SH-SY5Y (cell line): Measurements from ENCODE around the gene ABLIM2.

Experiments used
- GATA2 ChIP-seq: IDR thresholded peaks from 2 replicates; pipeline ENCODE4 v1.6.1; 2011; ENCODE audit warnings: mild to moderate bottlenecking, low read depth, low read length
- GATA3 ChIP-seq: IDR thresholded peaks from 2 replicates; pipeline ENCODE4 v1.6.1; 2011; ENCODE audit warnings: low read depth, mild to moderate bottlenecking, low read length, moderate library complexity

The ABLIM2 gene

GRCh38 chr4:8150152-8151090, 8.2 kb downstream of the ABLIM2 start:
- no peak for TF ChIP-seq GATA3
- TF ChIP-seq GATA2 = no peak

GRCh38 chr4:8149664-8150063, 8.9 kb downstream of the ABLIM2 start:
- TF ChIP-seq GATA3 = no peak
- no peak for TF ChIP-seq GATA2

- no peak for TF ChIP-seq GATA2
- TF ChIP-seq GATA3 = no peak
Observed at GRCh38 chr4:8148785-8149435, 9.7 kb downstream of the ABLIM2 start.

- no peak for TF ChIP-seq GATA3
- no peak for TF ChIP-seq GATA2
Observed at GRCh38 chr4:8148159-8148558, 10.5 kb downstream of the ABLIM2 start.

GRCh38 chr4:8147231-8147970, 11.2 kb downstream of the ABLIM2 start:
- no peak for TF ChIP-seq GATA3
- TF ChIP-seq GATA2 = no peak

- TF ChIP-seq GATA3 (no peak), GATA2 (no peak)
Observed at GRCh38 chr4:8146157-8146556, 12.5 kb downstream of the ABLIM2 start.

GRCh38 chr4:8144359-8144758, 14.3 kb downstream of the ABLIM2 start:
- TF ChIP-seq GATA3 (no peak), GATA2 (no peak)

GRCh38 chr4:8143392-8144140, 15.0 kb downstream of the ABLIM2 start:
- TF ChIP-seq GATA3 = no peak
- no peak for TF ChIP-seq GATA2

GRCh38 chr4:8142556-8142955, 16.1 kb downstream of the ABLIM2 start:
- TF ChIP-seq GATA2 = no peak
- no peak for TF ChIP-seq GATA3

- no peak for TF ChIP-seq GATA2
- no peak for TF ChIP-seq GATA3
Observed at GRCh38 chr4:8141935-8142334, 16.7 kb downstream of the ABLIM2 start.

GRCh38 chr4:8140915-8141314, 17.7 kb downstream of the ABLIM2 start:
- TF ChIP-seq GATA3 (no peak), GATA2 (no peak)

- no peak for TF ChIP-seq GATA2
- TF ChIP-seq GATA3 = no peak
Observed at GRCh38 chr4:8136972-8137710, 21.5 kb downstream of the ABLIM2 start.

GRCh38 chr4:8136529-8136928, 22.1 kb downstream of the ABLIM2 start:
- TF ChIP-seq GATA3 = no peak
- no peak for TF ChIP-seq GATA2

- TF ChIP-seq GATA2 (no peak), GATA3 (no peak)
Observed at GRCh38 chr4:8135666-8136065, 22.9 kb downstream of the ABLIM2 start.
